SK-N-DZ (cell line): ENCODE results near the gene POLA1.

ENCODE experiments used
- DNase-seq: peaks from one replicate; pipeline ENCODE4 v3.0.0-alpha.2; 2015; ENCODE audit warnings: low spot score

Gene POLA1

DNA sequence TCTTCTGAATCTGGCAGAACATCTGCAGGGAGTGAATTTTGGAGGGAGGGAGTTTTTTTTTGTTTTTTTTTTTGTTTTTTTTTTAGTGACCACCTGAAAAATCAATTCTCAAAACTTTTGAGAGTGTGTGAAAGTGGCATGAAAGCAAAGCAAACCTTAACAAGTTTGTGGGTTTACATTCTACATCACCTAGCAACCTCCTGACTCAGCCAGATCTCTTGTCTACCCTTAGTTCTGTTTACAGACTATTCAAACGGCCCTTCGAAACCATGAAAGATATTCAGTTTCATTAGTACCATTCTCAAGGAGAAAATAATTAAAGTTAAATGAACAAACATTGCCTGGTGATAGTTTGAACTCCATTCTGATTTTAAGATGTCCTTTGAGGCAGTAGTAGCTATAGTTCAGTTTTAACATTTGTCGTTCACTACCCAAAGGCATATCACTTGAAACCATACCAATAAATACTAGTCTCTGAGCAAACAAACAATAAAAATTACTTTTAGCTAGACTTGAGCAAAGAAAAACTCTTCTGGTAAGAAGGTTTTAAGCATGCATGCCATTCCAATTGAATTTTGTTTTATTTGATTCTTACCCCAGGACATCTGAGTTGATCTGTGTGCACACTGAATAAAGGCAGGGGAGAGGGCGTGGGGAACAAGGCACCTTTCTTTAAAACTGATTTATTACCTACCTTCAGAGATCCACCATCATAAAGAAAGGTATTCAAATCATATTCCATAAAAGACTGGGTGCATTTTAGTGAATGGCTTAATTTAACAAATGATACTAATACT is 184.3 kb downstream of the POLA1 start:
- DNase-seq, result no peak

GRCh38 chrX:24879679-24880078 is 186.0 kb downstream of the POLA1 start:
- peak; percentile 42 for DNase-seq

DNA sequence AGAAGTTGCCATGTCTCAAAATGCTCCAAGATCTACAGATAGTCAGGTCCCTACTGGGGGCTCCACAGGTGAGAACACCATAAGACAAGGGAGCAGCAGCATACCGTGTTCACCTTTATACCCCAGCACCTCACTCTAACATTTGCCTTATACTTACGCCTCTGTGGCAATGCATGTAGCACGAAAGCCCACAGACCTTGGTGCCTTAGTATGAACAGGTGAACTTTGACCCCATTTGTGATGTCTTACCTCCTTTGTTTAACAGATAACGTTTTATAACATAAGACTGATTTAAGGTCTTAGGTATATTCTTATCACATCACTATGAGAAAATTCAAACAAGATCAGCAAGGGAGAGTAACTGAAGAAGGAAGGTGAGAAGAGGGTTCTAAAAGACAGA is 193.2 kb downstream of the POLA1 start:
- DNase-seq, result no peak

DNA sequence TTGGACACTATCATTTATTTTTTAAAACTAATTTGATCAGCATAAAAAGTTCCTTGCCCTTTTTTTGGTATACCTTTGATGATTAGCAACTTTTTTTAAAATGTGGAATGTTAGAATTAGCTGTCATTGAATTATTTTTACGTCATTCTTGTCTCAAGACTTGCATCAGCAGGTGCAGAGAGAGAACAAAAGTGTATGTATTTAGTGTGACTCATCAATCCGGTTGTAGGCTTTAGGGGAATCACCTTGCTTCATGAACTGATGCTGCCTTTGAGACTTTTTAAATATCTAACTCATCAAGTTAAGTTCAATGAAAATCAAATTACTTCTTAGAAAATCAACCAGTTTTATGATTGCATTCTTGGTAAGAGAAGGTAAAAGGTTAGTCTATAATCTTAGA is 197.0 kb downstream of the POLA1 start:
- no peak for DNase-seq

GRCh38 chrX:24899391-24899790 is 205.7 kb downstream of the POLA1 start:
- DNase-seq, result no peak

- no peak for DNase-seq
Observed at GRCh38 chrX:24900234-24900633, 206.5 kb downstream of the POLA1 start.

- no peak for DNase-seq
Observed at GRCh38 chrX:24902806-24903205, 209.1 kb downstream of the POLA1 start.

DNA sequence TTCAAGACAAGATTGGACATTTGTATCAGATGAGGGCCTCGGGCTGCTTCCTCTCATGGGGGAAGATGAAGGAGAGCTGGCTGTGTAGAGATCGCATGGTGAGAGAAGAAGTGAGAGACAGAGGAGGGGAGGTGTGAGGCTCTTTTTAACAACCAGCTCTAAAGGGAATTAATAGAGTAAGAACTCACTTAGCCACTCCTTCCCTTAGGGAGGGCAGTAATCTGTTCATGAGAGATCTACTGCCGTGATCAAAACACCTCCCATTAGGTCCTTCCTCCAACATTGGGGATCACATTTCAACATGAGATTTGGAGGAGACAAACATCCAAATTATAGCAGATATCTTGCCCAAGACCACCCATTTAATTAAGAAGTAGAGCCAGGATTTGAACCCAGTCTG is 225.0 kb downstream of the POLA1 start:
- DNase-seq, result no peak

DNA sequence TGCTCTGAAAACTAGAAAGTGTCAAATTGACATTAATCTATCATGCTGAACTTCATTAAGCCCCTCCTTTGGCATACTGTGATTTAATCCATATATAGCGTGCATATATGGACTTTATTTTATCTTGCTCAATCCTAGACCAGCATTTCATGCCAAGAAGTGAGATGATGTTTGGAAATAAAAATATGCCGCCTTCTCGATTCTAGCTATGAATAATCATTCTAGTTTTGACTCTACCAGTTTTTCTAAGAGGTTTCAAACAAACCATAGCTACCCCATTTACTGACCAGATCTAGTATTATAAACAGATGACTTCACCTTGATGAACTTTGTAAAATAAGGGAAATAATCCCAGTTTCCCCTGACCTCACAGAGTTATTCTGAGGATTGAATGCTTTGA is 227.1 kb downstream of the POLA1 start:
- no peak for DNase-seq

DNA sequence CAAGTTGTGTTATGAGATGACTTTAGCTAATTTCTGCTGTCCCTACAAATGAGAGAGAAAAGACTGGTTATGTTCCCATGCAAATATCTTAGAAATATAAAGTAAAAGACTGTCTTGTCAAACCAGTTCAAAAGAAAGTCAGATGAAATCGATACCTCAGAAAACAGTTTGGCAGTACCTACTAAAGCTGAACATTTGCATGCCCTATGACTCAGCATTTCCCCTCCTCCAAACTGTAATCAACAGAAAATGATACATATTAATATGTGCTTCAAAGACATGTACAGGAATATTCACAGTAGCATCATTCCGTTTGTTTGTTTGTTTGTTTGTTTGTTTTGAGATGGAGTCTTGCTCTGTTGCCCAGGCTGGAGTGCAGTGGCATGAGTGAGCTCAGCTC is 231.7 kb downstream of the POLA1 start:
- DNase-seq, result no peak

GRCh38 chrX:24927372-24927771 is 233.7 kb downstream of the POLA1 start:
- no peak for DNase-seq

DNA sequence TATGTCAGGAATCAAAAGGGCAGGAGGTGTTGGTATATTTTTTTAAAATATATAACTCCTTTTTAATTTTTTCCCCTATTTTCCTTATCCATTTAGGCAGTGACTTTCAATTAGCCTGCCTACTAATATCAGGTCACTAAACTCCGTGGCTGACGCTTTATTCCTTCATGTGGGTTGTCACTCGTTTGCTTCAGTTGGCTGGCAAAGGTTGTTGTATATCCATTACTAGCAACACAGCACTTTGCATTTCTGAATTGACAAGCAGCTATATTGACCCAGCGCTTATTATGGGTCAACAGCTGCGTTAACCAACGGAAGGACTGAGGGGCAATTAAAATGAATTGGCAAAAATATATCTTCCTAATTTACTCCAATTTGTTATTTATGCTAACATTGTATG is 234.4 kb downstream of the POLA1 start:
- DNase-seq, result peak; percentile 28

DNA sequence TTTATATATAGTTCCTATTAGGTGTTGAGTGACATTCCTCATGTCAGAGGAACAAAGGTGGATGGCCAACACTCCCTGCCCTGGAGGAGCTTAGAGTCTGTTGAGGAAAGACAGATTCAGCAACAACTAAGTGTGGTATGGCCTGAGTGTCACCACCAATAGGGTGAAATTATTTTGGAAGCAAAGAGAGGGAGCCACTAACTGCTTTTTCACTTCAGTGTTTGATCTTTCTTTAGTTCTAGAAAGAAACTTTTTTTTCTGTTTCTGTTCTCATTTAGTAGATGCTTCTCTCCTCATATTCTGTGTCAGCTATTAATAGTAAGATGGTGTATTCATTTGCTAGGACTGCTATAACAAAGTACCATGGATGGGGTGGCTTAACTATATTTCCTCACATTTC is 240.6 kb downstream of the POLA1 start:
- no peak for DNase-seq

GRCh38 chrX:24945009-24945408 is 251.3 kb downstream of the POLA1 start:
- no peak for DNase-seq

- DNase-seq, result no peak
Observed at GRCh38 chrX:24946369-24946768, 252.7 kb downstream of the POLA1 start.

DNA sequence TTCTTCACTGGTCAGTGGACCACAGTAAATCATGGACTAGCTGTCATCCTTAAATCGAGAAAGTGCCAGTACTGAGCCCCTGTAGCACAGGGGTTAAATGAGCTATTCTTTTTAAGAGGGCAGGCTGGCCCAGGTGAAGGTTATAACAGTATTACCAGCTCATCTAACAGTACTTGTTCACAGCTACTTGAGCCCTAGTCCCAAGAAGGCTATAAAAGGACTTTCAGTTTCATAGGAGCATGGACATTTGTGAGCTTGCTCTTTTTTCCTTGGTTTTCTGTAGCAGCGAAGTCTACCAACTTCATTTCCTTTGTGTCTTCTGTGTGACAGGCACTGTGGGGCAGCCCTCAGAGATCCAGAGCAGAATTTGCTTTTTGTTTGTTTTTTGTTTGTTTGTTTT is 261.0 kb downstream of the POLA1 start:
- no peak for DNase-seq

GRCh38 chrX:24955372-24955930 is 261.7 kb downstream of the POLA1 start:
- DNase-seq, result no peak

DNA sequence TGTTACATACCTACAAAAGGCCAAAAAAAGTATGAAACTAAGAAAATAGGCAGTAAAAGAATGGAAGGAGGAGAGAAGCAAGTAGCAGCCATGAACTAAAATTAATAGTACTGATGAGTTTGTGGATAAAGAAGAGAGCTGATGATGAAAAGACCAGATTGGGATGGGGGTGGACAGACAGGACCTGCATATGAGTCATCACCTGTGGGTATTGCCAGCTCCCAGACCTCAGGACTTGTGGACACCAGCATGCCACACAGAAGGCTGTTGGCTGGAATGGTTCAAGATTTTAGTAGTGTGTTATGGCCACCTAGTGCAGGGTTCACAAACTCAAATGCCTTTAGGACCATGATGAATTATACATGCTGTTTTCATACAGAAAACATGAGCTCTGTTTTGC is 263.1 kb downstream of the POLA1 start:
- DNase-seq, result no peak

GRCh38 chrX:24961809-24962208 is 268.1 kb downstream of the POLA1 start:
- DNase-seq, result no peak

DNA sequence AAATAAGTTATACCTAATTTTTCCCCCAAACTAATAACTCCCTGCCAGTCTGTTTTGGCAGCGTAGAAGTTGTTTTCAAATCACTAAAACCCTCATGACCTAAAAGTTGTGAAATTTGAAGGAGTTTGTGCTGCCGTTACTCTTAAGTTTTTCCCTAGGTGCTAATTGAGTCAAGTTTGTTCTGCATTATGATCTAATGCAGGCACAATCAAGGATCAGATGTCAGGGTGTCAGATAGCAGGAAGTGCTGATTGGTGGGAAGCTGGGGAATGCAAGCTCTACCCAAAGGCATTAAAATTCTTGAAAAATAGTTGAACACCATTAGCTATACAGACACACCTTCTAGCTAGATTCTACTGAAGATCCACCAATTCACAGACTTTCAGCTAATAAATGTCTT is 270.1 kb downstream of the POLA1 start:
- no peak for DNase-seq

DNA sequence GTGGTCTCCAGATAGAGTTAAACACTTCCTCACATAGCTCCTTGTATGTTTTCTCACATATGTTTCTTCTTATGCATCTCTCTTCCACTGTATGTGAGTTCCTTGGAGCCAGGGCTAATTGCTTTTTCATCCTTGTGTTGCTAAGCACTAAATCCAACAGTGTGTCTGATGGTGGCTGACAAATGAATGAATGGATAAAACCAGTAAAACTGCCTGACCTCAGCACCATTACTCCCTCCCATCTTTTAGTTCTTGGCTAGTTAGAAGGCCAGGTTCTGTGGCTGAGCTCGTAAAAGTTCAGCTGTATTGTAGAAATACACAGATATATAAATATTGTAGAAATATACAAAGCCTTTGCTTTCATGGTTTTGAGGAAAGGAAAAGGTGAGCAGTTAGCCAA is 271.7 kb downstream of the POLA1 start:
- no peak for DNase-seq

GRCh38 chrX:24969812-24970211 is 276.1 kb downstream of the POLA1 start:
- no peak for DNase-seq

DNA sequence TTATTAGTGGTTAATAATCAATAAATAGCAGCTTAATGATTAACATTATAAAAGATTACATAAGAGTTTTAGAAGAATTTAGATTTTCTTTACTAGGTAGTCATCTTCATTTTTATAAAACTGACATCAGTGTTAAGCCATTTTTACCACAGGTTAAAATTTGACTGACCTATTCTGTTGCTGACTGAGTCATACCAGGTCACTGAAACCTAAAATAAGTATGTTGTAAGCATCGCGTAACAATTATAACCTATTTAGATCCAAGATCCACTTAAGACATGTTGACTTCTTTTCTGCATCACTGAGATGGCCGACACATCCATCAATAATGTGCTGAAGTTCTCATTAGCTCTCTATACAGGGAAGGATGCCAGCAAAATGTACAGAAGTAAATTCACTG is 285.4 kb downstream of the POLA1 start:
- no peak for DNase-seq

GRCh38 chrX:24981030-24981429 is 287.3 kb downstream of the POLA1 start:
- no peak for DNase-seq
